ENCODE results near the gene SUMF1.
A peak's percentile ranks its signal among the peaks of the same experiment; 100 is the strongest.

The SUMF1 gene

GRCh38 chr3:4438296-4438695 is 28.8 kb downstream of the SUMF1 start:
- no peak for DNase-seq (ENCODE audit: low read depth, low spot score)
- H3K9ac ChIP-seq (ENCODE audit: insufficient read length): no peak overlapping the region
- no peaks in the 10 kb centered on the region for H3K9me3 ChIP-seq (ENCODE audit: low read depth, low read length)
- TF ChIP-seq FOXP2 (optimal IDR thresholded peaks at IDR 0.05; ENCODE audit: control extremely low read depth, extremely low read length, insufficient read depth) (no peak), EZH2 (IDR thresholded peaks at IDR 0.05) (no peak), POLR2AphosphoS5 (IDR thresholded peaks at IDR 0.05; ENCODE audit: borderline replicate concordance, low read depth, low read length) (no peak)
- H3K27ac ChIP-seq: no peak overlapping the region
- no peak overlapping the region for H3K4me3 ChIP-seq
- no peaks in the 10 kb centered on the region for H3K36me3 ChIP-seq (ENCODE audit: insufficient read depth, low read length)

- TF ChIP-seq FOXP2 (optimal IDR thresholded peaks at IDR 0.05; ENCODE audit: control extremely low read depth, extremely low read length, insufficient read depth) (no peak), EZH2 (IDR thresholded peaks at IDR 0.05) (no peak), POLR2AphosphoS5 (IDR thresholded peaks at IDR 0.05; ENCODE audit: borderline replicate concordance, low read depth, low read length) (no peak)
- H3K27ac ChIP-seq: no peak overlapping the region
- no peak for DNase-seq (ENCODE audit: low read depth, low spot score)
Observed at GRCh38 chr3:4432259-4432658, 34.8 kb downstream of the SUMF1 start.

DNA sequence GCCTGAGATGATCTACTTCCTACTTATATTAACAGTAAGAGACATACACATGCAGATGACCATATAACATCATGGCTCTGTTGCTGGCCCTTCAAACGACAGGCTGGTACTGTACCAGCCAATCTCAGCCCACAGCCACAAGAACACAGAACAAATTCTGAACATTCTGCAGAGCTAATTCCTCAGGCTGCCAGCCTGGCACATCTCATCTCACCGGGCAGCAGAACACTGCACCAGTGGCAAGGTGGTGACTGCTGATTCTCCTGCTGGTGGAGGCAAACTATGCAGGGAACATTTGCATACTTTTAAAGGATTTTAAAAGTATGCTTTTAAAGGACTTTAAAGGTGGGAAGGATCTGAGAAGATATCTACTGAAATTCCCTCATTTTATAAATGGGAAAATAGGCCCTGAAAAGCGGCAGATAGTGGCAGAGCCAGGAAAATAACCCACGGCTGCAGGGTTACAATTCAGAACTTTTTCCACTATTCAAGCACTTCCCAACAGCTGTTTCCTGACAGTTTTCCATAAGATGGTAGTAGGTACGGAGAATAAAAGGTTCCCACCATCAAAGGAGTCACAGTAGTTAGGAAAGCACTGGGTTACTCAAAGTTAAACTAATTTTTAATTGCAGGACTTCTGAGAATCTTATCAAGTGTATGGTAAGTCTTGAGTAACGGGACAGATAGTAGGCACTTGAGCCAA is 37.3 kb downstream of the SUMF1 start:
- no peak overlapping the region for H3K27ac ChIP-seq
- TF ChIP-seq FOXP2 (optimal IDR thresholded peaks at IDR 0.05; ENCODE audit: control extremely low read depth, extremely low read length, insufficient read depth): no peak
- TF ChIP-seq EZH2 (IDR thresholded peaks at IDR 0.05): no peak
- no peak for TF ChIP-seq POLR2AphosphoS5 (IDR thresholded peaks at IDR 0.05; ENCODE audit: borderline replicate concordance, low read depth, low read length)
- H3K9ac ChIP-seq (ENCODE audit: insufficient read length): no peak overlapping the region
- H3K9me3 ChIP-seq (ENCODE audit: low read depth, low read length): no peaks in the 10 kb centered on the region
- H3K4me3 ChIP-seq: no peak overlapping the region
- no peaks in the 10 kb centered on the region for H3K36me3 ChIP-seq (ENCODE audit: insufficient read depth, low read length)
- DNase-seq (ENCODE audit: low read depth, low spot score): no peak

More at GRCh38 chr3:4432259-4432658, 34.8 kb downstream of the SUMF1 start:
- no peak overlapping the region for H3K4me3 ChIP-seq
- H3K9me3 ChIP-seq (ENCODE audit: low read depth, low read length): no peaks in the 10 kb centered on the region
- no peaks in the 10 kb centered on the region for H3K36me3 ChIP-seq (ENCODE audit: insufficient read depth, low read length)
- H3K9ac ChIP-seq (ENCODE audit: insufficient read length): no peak overlapping the region

GRCh38 chr3:4426782-4427344 is 40.2 kb downstream of the SUMF1 start:
- Histone ChIP-seq H3K4me3 (0 out of 2 replicates have a peak overlapping the region, but pooled peaks have one; percentile 9), H3K9ac (ENCODE audit: insufficient read length) (no peak overlapping the region), H3K9me3 (ENCODE audit: low read depth, low read length) (no peaks in the 10 kb centered on the region), H3K27ac (no peak overlapping the region), H3K36me3 (ENCODE audit: insufficient read depth, low read length) (no peaks in the 10 kb centered on the region)
- DNase-seq (ENCODE audit: low read depth, low spot score): peak; percentile 6
- TF ChIP-seq POLR2AphosphoS5 (IDR thresholded peaks at IDR 0.05; ENCODE audit: borderline replicate concordance, low read depth, low read length): no peak
- no peak for TF ChIP-seq FOXP2 (optimal IDR thresholded peaks at IDR 0.05; ENCODE audit: control extremely low read depth, extremely low read length, insufficient read depth)
- TF ChIP-seq EZH2 (IDR thresholded peaks at IDR 0.05): no peak

GRCh38 chr3:4426261-4426781 is 40.7 kb downstream of the SUMF1 start:
- Histone ChIP-seq H3K4me3 (0 out of 2 replicates have a peak overlapping the region, but pooled peaks have one; percentile 9), H3K9ac (ENCODE audit: insufficient read length) (no peak overlapping the region), H3K9me3 (ENCODE audit: low read depth, low read length) (no peaks in the 10 kb centered on the region), H3K36me3 (ENCODE audit: insufficient read depth, low read length) (no peaks in the 10 kb centered on the region), H3K27ac (no peak overlapping the region)
- DNase-seq (ENCODE audit: low read depth, low spot score): no peak
- TF ChIP-seq FOXP2 (optimal IDR thresholded peaks at IDR 0.05; ENCODE audit: control extremely low read depth, extremely low read length, insufficient read depth) (no peak), EZH2 (IDR thresholded peaks at IDR 0.05) (no peak), POLR2AphosphoS5 (IDR thresholded peaks at IDR 0.05; ENCODE audit: borderline replicate concordance, low read depth, low read length) (no peak)

DNA sequence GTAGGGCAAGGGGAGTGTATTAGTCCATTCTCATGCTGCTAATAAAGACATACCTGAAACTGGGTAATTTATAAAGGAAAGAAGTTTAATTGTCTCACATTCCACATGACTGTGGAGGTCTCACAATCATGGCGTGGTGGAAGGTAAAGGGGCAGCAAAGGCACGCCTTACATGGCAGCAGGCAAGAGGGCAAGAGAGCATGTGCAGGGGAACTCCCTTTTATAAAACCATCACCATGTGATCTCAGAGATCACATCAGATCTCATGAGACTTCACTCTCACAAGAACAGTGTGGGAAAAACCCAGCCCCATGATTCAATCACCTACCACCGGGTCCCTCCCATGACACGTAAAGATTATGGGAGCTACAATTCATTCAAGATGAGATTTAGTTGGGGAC is 41.4 kb downstream of the SUMF1 start:
- no peak overlapping the region for H3K4me3 ChIP-seq
- H3K9me3 ChIP-seq (ENCODE audit: low read depth, low read length): no peaks in the 10 kb centered on the region
- no peaks in the 10 kb centered on the region for H3K36me3 ChIP-seq (ENCODE audit: insufficient read depth, low read length)
- no peak overlapping the region for H3K9ac ChIP-seq (ENCODE audit: insufficient read length)
- no peak for DNase-seq (ENCODE audit: low read depth, low spot score)
- TF ChIP-seq EZH2 (IDR thresholded peaks at IDR 0.05) (no peak), POLR2AphosphoS5 (IDR thresholded peaks at IDR 0.05; ENCODE audit: borderline replicate concordance, low read depth, low read length) (no peak), FOXP2 (optimal IDR thresholded peaks at IDR 0.05; ENCODE audit: control extremely low read depth, extremely low read length, insufficient read depth) (no peak)
- H3K27ac ChIP-seq: no peak overlapping the region

- Histone ChIP-seq H3K27ac (no peak overlapping the region), H3K36me3 (ENCODE audit: insufficient read depth, low read length) (no peaks in the 10 kb centered on the region), H3K4me3 (no peak overlapping the region), H3K9ac (ENCODE audit: insufficient read length) (no peak overlapping the region), H3K9me3 (ENCODE audit: low read depth, low read length) (no peaks in the 10 kb centered on the region)
- TF ChIP-seq EZH2 (IDR thresholded peaks at IDR 0.05) (no peak), POLR2AphosphoS5 (IDR thresholded peaks at IDR 0.05; ENCODE audit: borderline replicate concordance, low read depth, low read length) (no peak), FOXP2 (optimal IDR thresholded peaks at IDR 0.05; ENCODE audit: control extremely low read depth, extremely low read length, insufficient read depth) (no peak)
- no peak for DNase-seq (ENCODE audit: low read depth, low spot score)
Observed at GRCh38 chr3:4425055-4425454, 42.0 kb downstream of the SUMF1 start.

- H3K27ac ChIP-seq: no peak overlapping the region
- H3K9me3 ChIP-seq (ENCODE audit: low read depth, low read length): no peaks in the 10 kb centered on the region
- H3K4me3 ChIP-seq: no peak overlapping the region
- H3K9ac ChIP-seq (ENCODE audit: insufficient read length): no peak overlapping the region
- H3K36me3 ChIP-seq (ENCODE audit: insufficient read depth, low read length): no peaks in the 10 kb centered on the region
- TF ChIP-seq EZH2 (IDR thresholded peaks at IDR 0.05) (no peak), POLR2AphosphoS5 (IDR thresholded peaks at IDR 0.05; ENCODE audit: borderline replicate concordance, low read depth, low read length) (no peak), FOXP2 (optimal IDR thresholded peaks at IDR 0.05; ENCODE audit: control extremely low read depth, extremely low read length, insufficient read depth) (no peak)
- no peak for DNase-seq (ENCODE audit: low read depth, low spot score)
Observed at GRCh38 chr3:4421121-4421520, 45.9 kb downstream of the SUMF1 start.
